NB4 (cell line): Measurements from ENCODE around the gene CPVL.

Experiments
- MAX ChIP-seq: IDR thresholded peaks from 2 replicates; pipeline ENCODE4 v1.6.1; 2011; ENCODE audit warnings: low read depth, low read length
- MYC ChIP-seq: IDR thresholded peaks from 2 replicates; pipeline ENCODE4 v1.6.1; 2011; ENCODE audit warnings: low read depth, low read length
- POLR2A ChIP-seq: IDR thresholded peaks from 2 replicates; pipeline ENCODE4 v1.6.1; 2011; ENCODE audit warnings: mild to moderate bottlenecking; ENCODE audit not compliant: insufficient read length; ENCODE audit errors: extremely low read depth
- TF ChIP-seq, protein P1 (sequence below): IDR thresholded peaks from one replicate; pipeline ENCODE4 v1.5.1; 2012; ENCODE audit warnings: low read depth, low read length

DNA sequence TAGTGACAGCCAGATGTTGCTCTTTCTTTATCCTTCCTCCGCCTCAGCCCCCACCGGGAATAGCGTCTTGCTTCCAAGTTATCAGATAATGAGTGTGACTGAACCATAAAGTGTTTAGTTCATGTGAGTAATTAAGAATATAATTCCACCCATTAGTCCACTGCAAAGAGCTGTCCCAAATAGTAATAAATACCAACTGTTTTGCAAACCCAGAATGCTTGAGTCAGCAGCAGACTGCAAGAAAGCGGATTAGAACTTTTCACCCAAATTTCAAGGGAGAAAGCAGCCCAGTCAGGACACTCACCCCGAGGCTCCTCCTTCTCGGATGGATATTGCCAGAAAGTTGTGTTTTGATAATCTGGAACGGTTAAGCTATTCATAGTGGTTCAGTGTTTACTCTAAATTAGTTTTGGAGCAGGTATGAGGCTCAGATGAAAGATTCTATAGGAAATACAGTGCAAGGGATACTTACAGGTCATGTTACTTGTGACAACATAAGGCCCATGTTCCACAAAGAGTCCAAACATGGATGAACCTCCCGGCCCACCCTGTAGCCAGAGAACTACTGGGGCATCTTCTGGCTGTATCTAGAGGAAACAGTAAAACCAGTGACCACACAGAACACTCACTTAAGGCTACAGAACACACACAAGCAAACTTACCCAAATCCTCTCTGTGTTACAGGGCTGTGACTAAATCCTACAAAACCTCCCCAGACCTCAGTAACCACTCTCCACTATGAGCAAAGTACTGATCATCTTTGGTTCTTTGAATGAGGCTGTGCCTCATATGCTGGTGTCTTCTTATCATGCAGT, 50.5 kb downstream of the CPVL start:
- TF ChIP-seq MAX (no peak), POLR2A (no peak), MYC (no peak)
- TF ChIP-seq, protein P1, sequence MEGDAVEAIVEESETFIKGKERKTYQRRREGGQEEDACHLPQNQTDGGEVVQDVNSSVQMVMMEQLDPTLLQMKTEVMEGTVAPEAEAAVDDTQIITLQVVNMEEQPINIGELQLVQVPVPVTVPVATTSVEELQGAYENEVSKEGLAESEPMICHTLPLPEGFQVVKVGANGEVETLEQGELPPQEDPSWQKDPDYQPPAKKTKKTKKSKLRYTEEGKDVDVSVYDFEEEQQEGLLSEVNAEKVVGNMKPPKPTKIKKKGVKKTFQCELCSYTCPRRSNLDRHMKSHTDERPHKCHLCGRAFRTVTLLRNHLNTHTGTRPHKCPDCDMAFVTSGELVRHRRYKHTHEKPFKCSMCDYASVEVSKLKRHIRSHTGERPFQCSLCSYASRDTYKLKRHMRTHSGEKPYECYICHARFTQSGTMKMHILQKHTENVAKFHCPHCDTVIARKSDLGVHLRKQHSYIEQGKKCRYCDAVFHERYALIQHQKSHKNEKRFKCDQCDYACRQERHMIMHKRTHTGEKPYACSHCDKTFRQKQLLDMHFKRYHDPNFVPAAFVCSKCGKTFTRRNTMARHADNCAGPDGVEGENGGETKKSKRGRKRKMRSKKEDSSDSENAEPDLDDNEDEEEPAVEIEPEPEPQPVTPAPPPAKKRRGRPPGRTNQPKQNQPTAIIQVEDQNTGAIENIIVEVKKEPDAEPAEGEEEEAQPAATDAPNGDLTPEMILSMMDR: no peak
